Retinal pigment epithelial cell (primary cell): Measurements from ENCODE around the gene LAPTM5.
"Not testable (repeated sequence)": the region's sequence is repeated elsewhere in the genome, so short reads cannot be mapped to it uniquely, and the experiment has no call there.

Experiments used
- DNase-seq: peaks from one replicate; pipeline ENCODE4 v3.0.0-alpha.2; 2010; ENCODE audit warnings: low read depth
- H3K4me3 ChIP-seq: 2 replicates; pipeline ENCODE4 v1.5.1; 2011; ENCODE audit warnings: mild to moderate bottlenecking, low read length, control low read depth, moderate library complexity
- TF ChIP-seq, protein P1 (sequence below): conservative IDR thresholded peaks from 2 replicates; pipeline ENCODE4 v1.5.1; 2011; ENCODE audit warnings: low read depth, low read length, control low read depth, inconsistent platforms

LAPTM5 gene

DNA sequence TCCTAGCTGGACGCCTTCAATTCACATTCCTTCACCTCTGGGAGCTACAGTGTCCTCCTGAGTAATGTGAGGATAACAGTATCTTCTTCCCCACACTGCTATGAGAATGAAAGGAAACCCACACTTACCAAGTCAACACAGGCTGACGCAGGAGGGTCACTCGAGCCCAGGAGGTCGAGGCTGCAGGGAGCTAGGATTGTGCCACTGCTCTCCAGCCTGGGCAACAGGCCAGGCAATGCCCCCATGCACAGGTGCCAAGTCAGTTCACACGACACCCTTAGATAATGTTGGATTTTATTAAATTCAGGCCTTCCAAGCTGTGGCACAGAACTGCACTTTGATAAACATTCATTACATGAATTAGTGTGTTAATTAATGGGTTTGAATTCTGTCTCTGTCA is 66.1 kb downstream of the LAPTM5 start:
- no peak overlapping the region for H3K4me3 ChIP-seq
- TF ChIP-seq, protein P1, sequence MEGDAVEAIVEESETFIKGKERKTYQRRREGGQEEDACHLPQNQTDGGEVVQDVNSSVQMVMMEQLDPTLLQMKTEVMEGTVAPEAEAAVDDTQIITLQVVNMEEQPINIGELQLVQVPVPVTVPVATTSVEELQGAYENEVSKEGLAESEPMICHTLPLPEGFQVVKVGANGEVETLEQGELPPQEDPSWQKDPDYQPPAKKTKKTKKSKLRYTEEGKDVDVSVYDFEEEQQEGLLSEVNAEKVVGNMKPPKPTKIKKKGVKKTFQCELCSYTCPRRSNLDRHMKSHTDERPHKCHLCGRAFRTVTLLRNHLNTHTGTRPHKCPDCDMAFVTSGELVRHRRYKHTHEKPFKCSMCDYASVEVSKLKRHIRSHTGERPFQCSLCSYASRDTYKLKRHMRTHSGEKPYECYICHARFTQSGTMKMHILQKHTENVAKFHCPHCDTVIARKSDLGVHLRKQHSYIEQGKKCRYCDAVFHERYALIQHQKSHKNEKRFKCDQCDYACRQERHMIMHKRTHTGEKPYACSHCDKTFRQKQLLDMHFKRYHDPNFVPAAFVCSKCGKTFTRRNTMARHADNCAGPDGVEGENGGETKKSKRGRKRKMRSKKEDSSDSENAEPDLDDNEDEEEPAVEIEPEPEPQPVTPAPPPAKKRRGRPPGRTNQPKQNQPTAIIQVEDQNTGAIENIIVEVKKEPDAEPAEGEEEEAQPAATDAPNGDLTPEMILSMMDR, result no peak
- DNase-seq, result no peak

DNA sequence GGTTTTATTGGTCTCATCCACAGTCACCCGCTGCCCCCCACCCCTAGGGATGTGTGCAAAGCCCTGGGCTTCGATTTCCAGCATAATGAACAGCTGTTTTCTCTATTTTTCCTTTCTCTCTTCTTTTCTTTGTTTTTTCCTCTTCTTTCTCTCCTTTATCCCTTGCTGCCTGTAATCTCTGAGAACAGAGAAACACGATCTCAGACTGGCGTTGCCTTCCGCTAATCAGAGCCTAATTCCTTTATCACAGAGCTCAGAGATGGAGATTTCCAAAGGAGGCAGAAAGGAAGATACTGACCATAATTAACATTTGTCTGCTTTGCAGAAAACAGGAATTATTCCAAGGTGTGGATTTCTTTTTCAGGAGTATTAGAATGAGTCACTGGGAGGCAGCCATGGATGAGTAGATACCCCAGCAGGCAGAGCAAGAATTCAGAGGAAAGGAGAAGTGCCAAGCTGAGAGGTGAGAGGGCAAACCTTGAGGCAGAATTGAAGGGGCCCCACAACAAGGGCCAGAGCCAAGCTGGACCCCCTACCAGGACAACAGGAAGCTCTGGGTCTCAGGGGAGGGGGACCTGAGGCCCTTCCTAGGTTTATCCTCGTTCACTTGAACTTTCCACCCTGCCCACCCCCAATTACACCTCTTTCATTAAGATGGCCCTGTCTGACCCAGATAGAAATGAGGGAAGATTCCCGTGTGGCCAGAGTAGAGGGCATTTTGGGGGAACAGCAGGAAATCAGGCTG is 67.5 kb downstream of the LAPTM5 start:
- no peak for DNase-seq
- no peak overlapping the region for H3K4me3 ChIP-seq
- TF ChIP-seq, protein P1, result no peak

DNA sequence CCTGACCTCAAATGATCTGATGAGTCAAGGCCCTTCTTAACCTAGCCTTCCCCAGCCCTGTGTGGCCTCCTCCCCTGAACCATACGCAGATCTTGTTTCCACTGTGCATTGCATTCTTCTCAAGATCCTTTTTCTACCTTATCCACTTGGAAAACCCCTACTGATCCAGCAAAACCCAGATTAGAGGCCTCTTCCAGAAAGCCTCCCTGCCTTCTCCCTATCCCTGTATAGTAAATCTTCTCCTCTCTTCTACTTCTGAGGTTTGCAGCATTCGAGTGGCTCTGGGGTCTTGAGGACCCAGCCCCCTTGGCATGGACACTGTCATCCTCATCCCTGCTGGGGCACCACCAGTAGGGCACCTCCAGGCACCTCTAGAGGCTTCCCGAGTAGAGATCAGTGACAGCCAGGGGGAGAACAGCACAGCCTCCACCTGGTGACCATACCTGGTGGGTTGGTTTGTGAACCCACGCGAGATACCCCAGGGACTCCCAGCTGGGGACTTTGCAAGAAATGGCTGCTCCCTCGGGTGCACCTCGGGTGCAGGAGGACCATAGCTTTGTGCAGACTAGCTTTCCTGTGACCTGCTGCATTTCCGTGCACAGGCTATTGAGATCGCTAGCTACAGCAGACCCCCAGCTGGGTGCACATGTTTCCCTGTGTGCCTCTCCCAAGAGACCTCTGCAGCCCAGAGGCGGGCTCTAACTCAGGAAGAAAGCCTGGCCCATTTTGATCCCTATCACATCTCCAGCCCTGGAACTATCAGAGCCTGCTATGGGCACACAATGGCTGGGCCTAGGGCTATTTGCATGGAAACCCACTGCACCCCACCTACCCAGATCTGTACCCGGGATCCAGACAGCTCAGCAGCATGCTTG is 68.4 kb downstream of the LAPTM5 start:
- DNase-seq, result no peak
- H3K4me3 ChIP-seq, result no peak overlapping the region
- TF ChIP-seq, protein P1, result no peak

DNA sequence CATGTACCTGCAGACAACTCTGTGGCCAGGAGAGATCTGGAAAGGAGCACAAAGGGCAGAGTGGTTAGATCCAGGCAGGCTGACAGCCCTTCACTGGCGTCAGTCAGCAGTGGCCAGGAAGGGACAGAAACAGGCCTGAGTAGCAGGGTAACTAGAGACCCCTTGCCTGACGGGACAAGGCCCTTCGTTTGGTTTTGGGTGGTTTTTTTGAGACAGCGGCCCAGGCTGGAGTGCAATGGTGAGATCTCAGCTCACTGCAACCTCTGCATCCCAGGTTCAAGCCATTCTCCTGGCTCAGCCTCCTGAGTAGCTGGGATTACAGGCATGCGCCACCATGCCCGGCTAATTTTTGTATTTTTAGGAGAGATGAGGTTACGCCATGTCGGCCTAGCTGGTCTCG is 69.1 kb downstream of the LAPTM5 start:
- H3K4me3 ChIP-seq, DNase-seq: not testable (repeated sequence)

DNA sequence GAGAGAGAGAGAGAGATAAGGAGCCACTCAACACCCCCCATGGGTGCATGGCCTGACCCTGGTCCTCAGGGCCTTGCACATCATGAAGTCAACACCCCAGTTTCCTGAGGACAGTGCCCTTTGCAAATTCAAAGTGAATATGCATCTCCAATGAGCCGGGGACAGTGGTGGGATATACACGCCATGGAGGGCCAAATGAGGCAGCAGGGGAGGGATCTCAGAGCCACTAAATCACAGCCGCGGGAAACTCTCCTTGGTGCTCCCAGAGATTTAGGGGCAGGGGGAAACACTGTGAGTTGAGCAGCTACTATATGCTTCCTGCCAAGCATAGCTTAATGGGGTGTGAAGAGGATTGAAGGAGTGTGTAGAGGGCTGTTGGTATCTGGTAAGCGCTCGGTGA is 69.7 kb downstream of the LAPTM5 start:
- TF ChIP-seq, protein P1, result no peak
- no peak for DNase-seq

DNA sequence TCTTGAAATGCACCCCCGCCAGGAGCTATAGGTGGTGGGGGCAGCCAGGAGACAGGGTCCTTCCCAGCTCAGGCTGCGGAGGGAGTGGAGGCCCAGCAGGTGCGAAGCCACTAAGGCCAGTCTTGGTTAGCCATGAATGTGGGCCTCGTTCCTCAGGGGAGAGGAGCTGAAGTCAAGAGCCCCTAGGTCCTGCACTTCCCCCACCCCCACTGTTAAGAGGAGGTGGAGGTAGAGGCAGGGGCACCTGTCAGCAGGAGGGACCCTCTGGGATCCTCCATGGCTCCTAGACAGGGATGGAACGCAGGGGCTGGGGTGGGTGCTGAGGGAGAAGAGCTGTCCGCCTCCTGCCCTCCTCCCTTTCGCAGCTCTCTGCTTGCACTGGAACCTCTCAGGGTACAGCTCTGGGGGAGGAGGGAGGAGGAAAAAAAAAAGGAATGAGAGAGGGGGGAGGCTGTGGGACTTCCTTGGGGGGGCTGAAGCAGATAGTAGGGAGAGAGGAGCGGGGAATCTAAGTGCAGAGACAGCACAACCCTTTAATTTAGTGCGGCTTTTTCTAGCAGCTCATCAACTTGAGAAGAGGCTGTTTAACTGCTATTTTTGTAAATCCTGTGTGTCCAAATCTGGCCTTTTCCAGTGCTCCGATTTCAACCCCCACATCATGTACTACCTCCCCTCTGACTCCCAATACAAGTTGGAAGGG is 71.2 kb downstream of the LAPTM5 start:
- no peak for DNase-seq
- TF ChIP-seq, protein P1, result no peak

More for the DNA sequence above, 69.7 kb downstream of the LAPTM5 start:
- no peak overlapping the region for H3K4me3 ChIP-seq

DNA sequence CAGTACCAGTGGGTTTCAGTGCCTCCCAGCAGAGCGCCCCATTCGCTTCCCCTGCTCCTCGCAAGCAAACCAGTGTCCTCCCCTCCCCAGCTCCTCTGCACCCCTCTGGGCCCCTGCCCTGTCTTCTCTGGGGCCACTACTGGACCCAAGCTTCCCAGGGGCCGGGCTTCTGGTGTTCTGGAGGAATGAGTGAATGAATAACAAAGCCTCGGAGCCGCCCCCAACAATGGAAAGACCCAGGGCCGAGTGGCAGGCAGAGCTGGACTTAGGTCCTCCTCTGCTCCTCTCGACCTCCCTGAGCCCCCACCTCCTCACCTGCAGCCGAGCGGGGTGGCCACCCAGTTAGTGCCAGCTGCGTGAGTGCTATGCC is 71.8 kb downstream of the LAPTM5 start:
- no peak for DNase-seq
- H3K4me3 ChIP-seq, result no peak overlapping the region

More for the DNA sequence above, 71.2 kb downstream of the LAPTM5 start:
- no peak overlapping the region for H3K4me3 ChIP-seq

More for the DNA sequence above, 71.8 kb downstream of the LAPTM5 start:
- TF ChIP-seq, protein P1, result no peak
